Naive thymus-derived CD4-positive, alpha-beta T cell (primary cell): ENCODE measurements around the gene RPS2. TPM values are rescaled to one million over a fixed set of nuclear protein-coding genes. Genes with fewer than 3 reads are reported as not detected.

Source experiments
- ATAC-seq: fragments of 150-1000 bp; cut with Tn5 transposase; 2 replicates; pipeline ENCODE4 v1.10.0; 2021; ENCODE audit warnings: mild to moderate bottlenecking, moderate library complexity
- CTCF ChIA-PET: fragments of 350-600 bp; sonication (Branson Sonifier 250); formaldehyde crosslinking; loops from one replicate; lab custom pipeline; 2021; ENCODE audit warnings: antibody characterized with exemption; lab: Charles Lee
- POLR2A ChIA-PET: fragments of 350-600 bp; sonication (Branson Sonifier 250); formaldehyde crosslinking; loops from one replicate; lab custom pipeline; 2021; ENCODE audit warnings: antibody characterized with exemption, inconsistent platforms; lab: Charles Lee
- DNase-seq, 9 donors: peaks; one replicate each; pipeline versions ENCODE4 v3.0.0 to v3.0.0-alpha.2; 2020 to 2022; ENCODE audit warnings: mixed read lengths in 1 of 9
- H3K27ac ChIP-seq: one replicate; pipeline ENCODE4 v1.7.0; 2013; ENCODE audit warnings: mild to moderate bottlenecking, low read depth, low read length, moderate library complexity
- H3K27me3 ChIP-seq, 2 donors: one replicate each; pipeline ENCODE4 v1.7.0; 2013; ENCODE audit warnings: low read length in 2 of 2, mild to moderate bottlenecking in 2 of 2, moderate library complexity in 2 of 2; ENCODE audit not compliant: control insufficient read depth in 2 of 2, insufficient read depth in 2 of 2
- H3K36me3 ChIP-seq, 3 experiments: 1 replicate in 2 of 3; 2 replicates in 1 of 3; pipeline ENCODE4 v1.7.0; 2013; ENCODE audit warnings: low read length in 3 of 3, mild to moderate bottlenecking in 3 of 3, moderate library complexity in 1 of 3; ENCODE audit not compliant: insufficient read depth in 3 of 3, control insufficient read depth in 2 of 3
- H3K4me1 ChIP-seq, 2 donors: one replicate each; pipeline ENCODE4 v1.7.0; 2013; ENCODE audit warnings: low read length in 2 of 2, mild to moderate bottlenecking in 2 of 2, moderate library complexity in 1 of 2; ENCODE audit not compliant: control insufficient read depth in 2 of 2, insufficient read depth in 2 of 2
- H3K4me3 ChIP-seq: 2 replicates; pipeline ENCODE4 v1.7.0; 2013; ENCODE audit warnings: mild to moderate bottlenecking, low read length
- H3K9me3 ChIP-seq, 3 experiments: 1 replicate in 2 of 3; 2 replicates in 1 of 3; pipeline ENCODE4 v1.7.0; 2013; ENCODE audit warnings: low read length in 3 of 3; ENCODE audit not compliant: control insufficient read depth in 2 of 3
- H3K27ac Mint-ChIP-seq, 9 donors: one replicate each; pipeline ENCODE4 v1.8.0; 2020 to 2022; ENCODE audit warnings: mixed read lengths in 9 of 9, mild to moderate bottlenecking in 8 of 9, moderate library complexity in 5 of 9, inconsistent platforms in 2 of 9
- H3K27me3 Mint-ChIP-seq, 5 donors: one replicate each; pipeline ENCODE4 v1.8.0; 2021 to 2022; ENCODE audit warnings: mixed read lengths in 5 of 5, mild to moderate bottlenecking in 1 of 5
- H3K36me3 Mint-ChIP-seq, 5 donors: one replicate each; pipeline ENCODE4 v1.8.0; 2020 to 2022; ENCODE audit warnings: mixed read lengths in 5 of 5, mild to moderate bottlenecking in 3 of 5, inconsistent platforms in 1 of 5
- H3K4me1 Mint-ChIP-seq, 7 donors: one replicate each; pipeline ENCODE4 v1.8.0; 2020 to 2022; ENCODE audit warnings: mixed read lengths in 7 of 7, mild to moderate bottlenecking in 3 of 7, inconsistent platforms in 1 of 7
- H3K4me3 Mint-ChIP-seq, 10 donors: one replicate each; pipeline ENCODE4 v1.8.0; 2020 to 2022; ENCODE audit warnings: mild to moderate bottlenecking in 10 of 10, mixed read lengths in 10 of 10, moderate library complexity in 6 of 10, inconsistent platforms in 2 of 10
- H3K9me3 Mint-ChIP-seq, 11 donors: one replicate each; pipeline ENCODE4 v1.8.0; 2020 to 2022; ENCODE audit warnings: mixed read lengths in 11 of 11, mild to moderate bottlenecking in 4 of 11, inconsistent platforms in 1 of 11, moderate library complexity in 1 of 11
- intact Hi-C, 2 donors: fragments of 100-400 bp; cut with micrococcal nuclease; formaldehyde crosslinking; loops; one replicate each; pipeline ENCODE4 v1.15.1; 2023
- polyA plus RNA-seq, 2 donors: library from polyadenylated mRNA; unstranded; fragments of 300-500 nt; fragmentation: Illumina TruSeq; gene quantifications; one replicate each; pipeline ENCODE4 v1.2.3, GENCODE V29; 2021
- total RNA-seq, 6 experiments: library from RNA in 5 of 6; stranded (reverse) in 5 of 6; gene quantifications; 1 replicate in 5 of 6; 2 replicates in 1 of 6; pipeline ENCODE4 v1.2.3 and lab custom pipeline; 2021 to 2026

The RPS2 gene
- total and polyA plus RNA-seq, 7 experiments from 2014 or later = 2,562 to 7,254 (median 3,209) TPM

- CTCF ChIA-PET = interaction anchor here (1.1 kb wide), 1 partner anchor 21 kb away, joined by 4 read pairs; the partner anchor contains the start of gene RNF151
- no peak for DNase-seq
- peak overlapping the region in 3 of 9 donors; percentile 40 to 62 (median 41) for H3K27ac Mint-ChIP-seq
- Histone ChIP-seq H3K4me1 (peaks cover 6 to 7% of the 10 kb centered on the region in 2 donors), H3K4me3 (no peak overlapping the region), H3K27me3 (no peaks in the 10 kb centered on the region), H3K27ac (no peak overlapping the region), H3K9me3 (no peaks in the 10 kb centered on the region), H3K36me3 (peaks cover 0 to 9% (median 0%) of the 10 kb centered on the region in 3 experiments)
- no peaks in the 10 kb centered on the region for H3K36me3 Mint-ChIP-seq
- POLR2A ChIA-PET = interaction anchor here (0.7 to 5.0 kb wide), 3 partner anchors 16 to 211 kb away, joined by 4 to 52 read pairs (median 7); partner anchors contain the start of genes RPS2 and TRAF7
- peaks cover 4 to 24% (median 9%) of the 10 kb centered on the region in 7 donors for H3K4me1 Mint-ChIP-seq
- no peaks in the 10 kb centered on the region for H3K9me3 Mint-ChIP-seq
- H3K27me3 Mint-ChIP-seq = no peaks in the 10 kb centered on the region
- peak overlapping the region; percentile 58 to 90 (median 78) for H3K4me3 Mint-ChIP-seq
- ATAC-seq = no peak
- intact Hi-C loops = loop anchor here in 1 of 2 donors (5.0 to 10.0 kb wide), 5 partner anchors 240 to 637 kb away; partner anchors contain the start of genes CRAMP1, IFT140, MAPK8IP3 and TELO2
Observed at GRCh38 chr16:1944612-1945199, 19.9 kb downstream of the RPS2 start.

DNA sequence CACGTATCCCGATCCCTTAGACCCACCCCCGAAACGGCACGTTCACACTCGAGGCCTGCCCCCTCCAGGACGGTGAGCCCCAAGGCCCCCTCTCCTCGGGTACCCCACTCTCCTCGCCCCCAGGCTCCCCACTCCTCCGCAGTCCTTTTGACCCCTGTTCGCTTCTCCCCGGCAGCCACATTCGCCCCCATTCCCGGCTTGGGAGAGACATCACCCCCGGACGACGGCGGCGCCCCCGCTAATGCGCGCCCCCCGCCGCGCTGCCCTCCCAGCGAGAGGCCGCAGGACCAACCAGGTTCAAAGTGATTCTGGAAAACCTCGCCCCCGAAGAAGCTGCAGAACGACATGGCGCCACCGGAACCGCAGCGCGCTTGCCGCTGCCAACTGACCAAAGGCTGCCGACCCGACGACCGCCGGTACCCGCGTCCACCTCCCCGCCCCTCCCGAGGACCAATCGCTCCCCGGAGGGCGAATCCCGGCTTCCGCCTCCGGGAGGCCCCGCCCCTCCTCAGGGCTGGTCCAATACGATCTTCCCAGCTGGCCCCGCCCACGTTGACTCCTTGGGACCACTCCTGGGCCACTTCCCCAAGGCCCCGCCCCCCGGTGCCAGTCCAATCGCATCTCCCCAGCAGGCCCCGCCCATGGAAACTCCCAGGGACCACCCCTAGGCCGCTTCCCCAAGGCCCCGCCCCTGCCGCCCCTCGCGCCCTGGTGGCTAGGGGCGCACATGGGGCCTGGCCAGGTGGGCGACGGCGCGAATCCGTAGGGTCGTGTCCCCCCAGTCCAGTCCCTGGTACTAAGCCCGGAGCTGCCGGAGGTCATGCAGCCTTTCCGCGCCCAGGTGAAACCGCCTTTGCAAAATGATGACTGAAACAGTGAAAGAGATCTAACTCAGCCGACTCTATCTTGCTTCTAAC lies 21.6 kb downstream of the RPS2 start, which contains the start of gene MSRB1:
Gene MSRB1, minus strand, starts transcription at position 390 of the 917 bp plus-strand sequence. Its CDS starts 43 bp downstream, at position 347.
- H3K27me3 Mint-ChIP-seq = no peaks in the 10 kb centered on the region
- no peaks in the 10 kb centered on the region for H3K9me3 Mint-ChIP-seq
- CTCF ChIA-PET = interaction anchor here (0.6 to 1.3 kb wide), 3 partner anchors 13 to 23 kb away, joined by 3 to 4 read pairs (median 3); partner anchors contain the start of gene RNF151
- Histone ChIP-seq H3K27ac (peak within 1 kb of the TSS; percentile 76), H3K27me3 (no peaks in the 10 kb centered on the region), H3K36me3 (peaks cover 0 to 24% (median 4%) of the 10 kb centered on the region in 3 experiments), H3K4me3 (peak within 1 kb of the TSS; percentile 90), H3K4me1 (peaks cover 6 to 7% of the 10 kb centered on the region in 2 donors), H3K9me3 (no peaks in the 10 kb centered on the region)
- POLR2A ChIA-PET = interaction anchor here (0.6 to 5.0 kb wide), 13 partner anchors 11 to 524 kb away, joined by 3 to 52 read pairs (median 4); partner anchors contain the start of genes NDUFB10, NUBP2, RPL3L and RPS2
- ATAC-seq = peak; percentile 100
- H3K4me1 Mint-ChIP-seq = peaks cover 4 to 24% (median 11%) of the 10 kb centered on the region in 7 donors
- peak within 1 kb of the TSS; percentile 41 to 90 (median 65) for H3K27ac Mint-ChIP-seq
- H3K4me3 Mint-ChIP-seq = peak within 1 kb of the TSS; percentile 74 to 90 (median 87)
- intact Hi-C loops = loop anchor here (1.0 to 10.0 kb wide), 12 partner anchors 14 to 636 kb away; partner anchors contain the start of genes NDUFB10 (in 2 of the 2), ATP6V0C (in 1 of the 2), CRAMP1 (in 1 of the 2) and IFT140 (in 1 of the 2)
- peak; percentile 97 to 100 (median 98) for DNase-seq
- H3K36me3 Mint-ChIP-seq = peaks cover 0 to 4% (median 0%) of the 10 kb centered on the region in 5 donors

GRCh38 chr16:1942047-1942809 lies 22.4 kb downstream of the RPS2 start:
- Histone ChIP-seq H3K9me3 (no peaks in the 10 kb centered on the region), H3K36me3 (peaks cover 0 to 28% (median 4%) of the 10 kb centered on the region in 3 experiments), H3K27ac (peak overlapping the region; percentile 73), H3K4me3 (peak overlapping the region; percentile 90), H3K27me3 (no peaks in the 10 kb centered on the region), H3K4me1 (peaks cover 6 to 7% of the 10 kb centered on the region in 2 donors)
- peak overlapping the region in 2 of 9 donors; percentile 63 to 87 for H3K27ac Mint-ChIP-seq
- H3K4me1 Mint-ChIP-seq = peaks cover 4 to 24% (median 11%) of the 10 kb centered on the region in 7 donors
- H3K36me3 Mint-ChIP-seq = peaks cover 0 to 5% (median 0%) of the 10 kb centered on the region in 5 donors
- H3K9me3 Mint-ChIP-seq = no peaks in the 10 kb centered on the region
- intact Hi-C loops = loop anchor here (2.0 to 10.0 kb wide), 6 partner anchors 159 to 635 kb away; partner anchors contain the start of genes CRAMP1 (in 1 of the 2), IFT140 (in 1 of the 2), MAPK8IP3 (in 1 of the 2) and NUBP2 (in 1 of the 2)
- POLR2A ChIA-PET = interaction anchor here (1.0 to 5.0 kb wide), 5 partner anchors 12 to 160 kb away, joined by 3 to 52 read pairs (median 4); partner anchors contain the start of genes NUBP2, RPL3L, RPS2 and SPSB3
- peak overlapping the region; percentile 74 to 90 (median 87) for H3K4me3 Mint-ChIP-seq
- no peaks in the 10 kb centered on the region for H3K27me3 Mint-ChIP-seq
- ATAC-seq (no peak), DNase-seq (no peak)
- CTCF ChIA-PET = interaction anchor here (0.6 to 1.3 kb wide), 3 partner anchors 12 to 14 kb away, joined by 3 to 4 read pairs (median 3); no protein-coding TSS in a partner anchor

GRCh38 chr16:1941162-1942046 lies 23.2 kb downstream of the RPS2 start:
- Histone ChIP-seq H3K9me3 (no peaks in the 10 kb centered on the region), H3K36me3 (peaks cover 0 to 28% (median 4%) of the 10 kb centered on the region in 3 experiments), H3K4me3 (no peak overlapping the region), H3K27ac (no peak overlapping the region), H3K27me3 (no peaks in the 10 kb centered on the region), H3K4me1 (peaks cover 6 to 7% of the 10 kb centered on the region in 2 donors)
- intact Hi-C loops = loop anchor here (2.0 to 10.0 kb wide), 6 partner anchors 159 to 634 kb away; partner anchors contain the start of genes CRAMP1 (in 1 of the 2), IFT140 (in 1 of the 2), MAPK8IP3 (in 1 of the 2) and NUBP2 (in 1 of the 2)
- no peaks in the 10 kb centered on the region for H3K27me3 Mint-ChIP-seq
- no peak for ATAC-seq
- H3K27ac Mint-ChIP-seq = peak overlapping the region in 2 of 9 donors; percentile 5 to 63
- ChIA-PET CTCF (interaction anchor here (0.5 to 1.3 kb wide), 2 partner anchors 12 to 236 kb away, joined by 4 to 7 read pairs; no protein-coding TSS in a partner anchor), POLR2A (interaction anchor here (1.0 to 5.0 kb wide), 3 partner anchors 12 to 159 kb away, joined by 3 to 52 read pairs (median 6); partner anchors contain the start of genes NUBP2, RPS2 and SPSB3)
- H3K4me1 Mint-ChIP-seq = peaks cover 4 to 24% (median 11%) of the 10 kb centered on the region in 7 donors
- no peak for DNase-seq
- H3K36me3 Mint-ChIP-seq = peaks cover 0 to 5% (median 0%) of the 10 kb centered on the region in 5 donors
- no peaks in the 10 kb centered on the region for H3K9me3 Mint-ChIP-seq
- H3K4me3 Mint-ChIP-seq = peak overlapping the region; percentile 74 to 90 (median 87)
